ENCODE results near the gene HIPK4. TPM values are rescaled to one million over a fixed set of nuclear protein-coding genes. Genes with fewer than 3 reads are reported as not detected.

HIPK4 gene
- total RNA-seq, 1 donor from 2014 or later, result not detected

- ATAC-seq, result no peak
- no peak for DNase-seq (ENCODE audit: low spot score)
These were observed 22.2 kb downstream of the HIPK4 start for GRCh38 chr19:40367577-40368434.

- ATAC-seq, result no peak
These were observed 23.1 kb downstream of the HIPK4 start for GRCh38 chr19:40366697-40367561.

GRCh38 chr19:40365613-40366401 is 24.2 kb downstream of the HIPK4 start:
- ATAC-seq, result peak; percentile 55
- no peak for DNase-seq (ENCODE audit: low spot score)

More at GRCh38 chr19:40366697-40367561, 23.1 kb downstream of the HIPK4 start:
- DNase-seq (ENCODE audit: low spot score), result no peak

- ATAC-seq, result no peak
- no peak for DNase-seq (ENCODE audit: low spot score)
These were observed 25.0 kb downstream of the HIPK4 start for GRCh38 chr19:40365010-40365409.

GRCh38 chr19:40363069-40363468 is 26.9 kb downstream of the HIPK4 start:
- DNase-seq (ENCODE audit: low spot score), result no peak
- ATAC-seq, result no peak

GRCh38 chr19:40362160-40362559 is 27.8 kb downstream of the HIPK4 start:
- ATAC-seq, result no peak
- DNase-seq (ENCODE audit: low spot score), result no peak

- ATAC-seq, result no peak
These were observed 29.2 kb downstream of the HIPK4 start for GRCh38 chr19:40360708-40361241.

GRCh38 chr19:40360020-40360707 is 29.8 kb downstream of the HIPK4 start:
- no peak for DNase-seq (ENCODE audit: low spot score)
- no peak for ATAC-seq

More at GRCh38 chr19:40360708-40361241, 29.2 kb downstream of the HIPK4 start:
- DNase-seq (ENCODE audit: low spot score), result no peak

GRCh38 chr19:40358773-40359172 is 31.2 kb downstream of the HIPK4 start:
- DNase-seq (ENCODE audit: low spot score) (no peak), ATAC-seq (peak; percentile 40)

- DNase-seq (ENCODE audit: low spot score) (no peak), ATAC-seq (no peak)
These were observed 32.3 kb downstream of the HIPK4 start for GRCh38 chr19:40357640-40358039.

- ATAC-seq, result no peak
These were observed 33.0 kb downstream of the HIPK4 start for GRCh38 chr19:40356681-40357595.

GRCh38 chr19:40355975-40356680 is 33.9 kb downstream of the HIPK4 start:
- DNase-seq (ENCODE audit: low spot score), result no peak
- ATAC-seq, result no peak

More at GRCh38 chr19:40356681-40357595, 33.0 kb downstream of the HIPK4 start:
- no peak for DNase-seq (ENCODE audit: low spot score)

- no peak for ATAC-seq
- no peak for DNase-seq (ENCODE audit: low spot score)
These were observed 40.9 kb downstream of the HIPK4 start for GRCh38 chr19:40348961-40349507.

GRCh38 chr19:40348125-40348913 is 41.7 kb downstream of the HIPK4 start, which contains the start of the genes C19orf47 and PLD3:
Gene C19orf47, minus strand, starts transcription at chr19:40348397. Its CDS starts 6,540 bp downstream, at chr19:40341857.
Gene PLD3, plus strand, starts transcription at chr19:40348695. Its CDS starts 17,789 bp downstream, at chr19:40366484.
- ATAC-seq (peak; percentile 98), DNase-seq (ENCODE audit: low spot score) (peak; percentile 99)

GRCh38 chr19:40344422-40344821 is 45.6 kb downstream of the HIPK4 start:
- ATAC-seq (no peak), DNase-seq (ENCODE audit: low spot score) (no peak)

- peak; percentile 27 for ATAC-seq
- DNase-seq (ENCODE audit: low spot score), result no peak
These were observed 47.2 kb downstream of the HIPK4 start for GRCh38 chr19:40342644-40343311.
